MCF 10A (cell line): ENCODE results near the gene MDH2. TPM values are rescaled to one million over a fixed set of nuclear protein-coding genes. Genes with fewer than 3 reads are reported as not detected.

Source experiments
- BruUV-seq: library from RNA; stranded (reverse); fragments of 400-500 nt; replicated peaks from 2 replicates; lab custom pipeline; 2021; lab: Mats Ljungman, UMichigan
- CTCF ChIA-PET: fragments of 300-600 bp; sonication (Branson Sonifier 250); formaldehyde crosslinking; extraction: SDS; loops from one replicate; lab custom pipeline; 2021; ENCODE audit warnings: antibody characterized with exemption, inconsistent platforms; lab: Yijun Ruan, JAX
- POLR2A ChIA-PET: fragments of 300-600, 350-650 bp; sonication (Branson Sonifier 250); formaldehyde crosslinking; extraction: SDS; loops from one replicate; lab custom pipeline; 2020; ENCODE audit warnings: antibody characterized with exemption, inconsistent platforms; lab: Yijun Ruan, JAX
- DNase-seq: peaks from one replicate; pipeline ENCODE4 v3.0.0-alpha.2; 2018; ENCODE audit not compliant: unreplicated experiment
- H3K27ac Mint-ChIP-seq: one replicate; pipeline ENCODE4 v1.8.0; 2022; ENCODE audit warnings: mild to moderate bottlenecking, low read depth, mixed read lengths; ENCODE audit not compliant: unreplicated experiment
- H3K27me3 Mint-ChIP-seq: one replicate; pipeline ENCODE4 v1.8.0; 2022; ENCODE audit warnings: mixed read lengths; ENCODE audit not compliant: insufficient read depth, unreplicated experiment
- H3K36me3 Mint-ChIP-seq: one replicate; pipeline ENCODE4 v1.8.0; 2022; ENCODE audit warnings: mild to moderate bottlenecking, moderate library complexity, mixed read lengths; ENCODE audit not compliant: insufficient read depth, unreplicated experiment
- H3K4me1 Mint-ChIP-seq: one replicate; pipeline ENCODE4 v1.8.0; 2022; ENCODE audit warnings: mixed read lengths; ENCODE audit not compliant: insufficient read depth, unreplicated experiment
- H3K4me3 Mint-ChIP-seq: one replicate; pipeline ENCODE4 v1.8.0; 2022; ENCODE audit warnings: mild to moderate bottlenecking, moderate library complexity, mixed read lengths; ENCODE audit not compliant: unreplicated experiment
- H3K9me3 Mint-ChIP-seq: one replicate; pipeline ENCODE4 v1.8.0; 2022; ENCODE audit warnings: mixed read lengths; ENCODE audit not compliant: unreplicated experiment
- intact Hi-C: fragments of 100-400 bp; cut with micrococcal nuclease; formaldehyde crosslinking; loops from 2 replicates; pipeline ENCODE4 v1.14.1; 2022
- total RNA-seq: library from RNA; stranded (reverse); gene quantifications from 2 replicates; pipeline ENCODE4 v1.2.3, GENCODE V29; 2022
- TF ChIP-seq, protein P1 (sequence below): fragments of 200-600 bp; IDR thresholded peaks from one replicate; pipeline ENCODE4 v1.8.0; 2022; ENCODE audit warnings: antibody characterized with exemption, mild to moderate bottlenecking; ENCODE audit not compliant: unreplicated experiment

Gene MDH2
- total RNA-seq, 1 experiment from 2014 or later = 328 TPM

DNA sequence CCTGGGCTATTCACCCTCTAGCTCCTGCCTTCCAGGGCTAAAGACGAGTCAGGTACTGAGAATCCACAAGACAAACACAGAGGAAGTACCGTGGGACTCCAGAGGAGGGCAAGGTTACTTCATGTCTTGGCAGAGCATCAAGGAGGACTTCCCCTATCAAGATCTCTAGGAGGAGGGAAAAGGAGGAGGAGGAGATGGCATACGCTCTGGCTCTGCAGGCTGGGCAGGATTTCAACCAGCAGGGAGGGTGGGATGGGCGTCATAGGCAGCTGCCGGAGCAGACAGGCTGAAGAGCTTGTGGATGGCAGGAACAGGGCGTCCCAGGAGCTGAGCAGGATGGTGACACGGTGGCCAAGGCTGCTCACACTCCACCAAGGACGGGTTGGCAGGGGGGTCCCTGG lies 21.3 kb downstream of the MDH2 start:
- ChIA-PET CTCF (interaction anchor here (0.6 to 3.8 kb wide), 12 partner anchors 9 to 215 kb away, joined by 3 to 42 read pairs (median 4); no protein-coding TSS in a partner anchor), POLR2A (interaction anchor here (0.6 to 3.1 kb wide), 6 partner anchors 15 to 295 kb away, joined by 3 to 16 read pairs (median 6); partner anchors contain the start of genes MDH2 and STYXL1)
- TF ChIP-seq, protein P1, sequence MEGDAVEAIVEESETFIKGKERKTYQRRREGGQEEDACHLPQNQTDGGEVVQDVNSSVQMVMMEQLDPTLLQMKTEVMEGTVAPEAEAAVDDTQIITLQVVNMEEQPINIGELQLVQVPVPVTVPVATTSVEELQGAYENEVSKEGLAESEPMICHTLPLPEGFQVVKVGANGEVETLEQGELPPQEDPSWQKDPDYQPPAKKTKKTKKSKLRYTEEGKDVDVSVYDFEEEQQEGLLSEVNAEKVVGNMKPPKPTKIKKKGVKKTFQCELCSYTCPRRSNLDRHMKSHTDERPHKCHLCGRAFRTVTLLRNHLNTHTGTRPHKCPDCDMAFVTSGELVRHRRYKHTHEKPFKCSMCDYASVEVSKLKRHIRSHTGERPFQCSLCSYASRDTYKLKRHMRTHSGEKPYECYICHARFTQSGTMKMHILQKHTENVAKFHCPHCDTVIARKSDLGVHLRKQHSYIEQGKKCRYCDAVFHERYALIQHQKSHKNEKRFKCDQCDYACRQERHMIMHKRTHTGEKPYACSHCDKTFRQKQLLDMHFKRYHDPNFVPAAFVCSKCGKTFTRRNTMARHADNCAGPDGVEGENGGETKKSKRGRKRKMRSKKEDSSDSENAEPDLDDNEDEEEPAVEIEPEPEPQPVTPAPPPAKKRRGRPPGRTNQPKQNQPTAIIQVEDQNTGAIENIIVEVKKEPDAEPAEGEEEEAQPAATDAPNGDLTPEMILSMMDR = peak; percentile 43
- peak; percentile 97 for DNase-seq
- Mint-ChIP-seq H3K4me1 (peaks cover 6% of the 10 kb centered on the region), H3K27ac (no peak overlapping the region), H3K27me3 (no peaks in the 10 kb centered on the region), H3K9me3 (no peaks in the 10 kb centered on the region), H3K36me3 (peaks cover 38% of the 10 kb centered on the region), H3K4me3 (no peak overlapping the region)
- intact Hi-C loops = loop anchor here (1.0 kb wide), 2 partner anchors 61 to 97 kb away; no protein-coding TSS in a partner anchor
- no TSS peak for BruUV-seq

DNA sequence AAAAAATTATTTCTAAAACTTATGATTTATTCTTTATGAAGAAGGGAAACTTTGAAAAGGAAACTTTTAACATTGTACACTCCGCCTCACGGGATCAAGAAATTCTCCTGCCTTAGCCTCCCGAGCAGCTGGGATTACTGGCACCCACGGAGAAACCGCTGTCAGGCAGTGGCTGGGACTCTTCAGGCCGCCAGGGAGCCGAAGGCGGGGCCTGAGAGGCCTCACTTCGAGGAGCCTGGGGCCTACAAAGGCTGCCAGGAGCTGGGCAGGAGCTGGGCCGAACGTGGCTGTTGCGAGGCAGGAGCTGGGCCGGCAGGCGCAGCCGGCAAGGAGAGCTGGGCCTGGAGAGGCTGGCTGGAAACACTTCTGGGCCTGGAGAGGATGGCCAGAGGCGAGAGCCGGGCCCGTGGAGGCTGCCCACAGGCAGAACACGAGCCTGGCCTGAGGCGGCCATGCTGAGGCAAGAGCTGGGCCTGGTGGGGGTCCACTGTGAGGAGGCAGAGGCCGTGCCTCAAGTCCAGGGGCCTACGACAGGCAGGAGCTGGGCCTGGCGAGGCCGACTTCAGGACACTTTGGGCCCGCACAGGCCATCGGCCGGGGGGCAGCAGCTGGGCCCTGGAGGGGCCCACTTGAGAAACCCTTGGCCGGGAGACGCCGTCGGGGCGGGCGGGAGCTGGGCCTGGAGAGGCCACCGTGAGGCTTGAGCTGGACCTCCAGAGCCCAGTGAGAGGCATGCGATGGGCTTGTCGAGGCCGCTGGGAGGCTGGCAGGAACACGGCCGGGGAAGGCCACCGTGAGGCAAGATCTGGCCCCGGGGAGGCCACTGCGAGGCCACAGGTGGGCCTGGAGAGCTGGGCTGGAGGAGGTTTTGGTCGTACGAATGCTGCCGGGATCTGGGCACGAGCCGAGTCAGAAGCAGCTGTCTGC lies 23.7 kb downstream of the MDH2 start:
- TF ChIP-seq, protein P1 = no peak
- Mint-ChIP-seq H3K36me3 (peaks cover 14% of the 10 kb centered on the region), H3K4me1 (peaks cover 6% of the 10 kb centered on the region), H3K4me3 (no peak overlapping the region), H3K27ac (no peak overlapping the region), H3K27me3 (no peaks in the 10 kb centered on the region), H3K9me3 (no peaks in the 10 kb centered on the region)
- DNase-seq = no peak
- no TSS peak for BruUV-seq
- POLR2A ChIA-PET = interaction anchor here (0.6 to 1.6 kb wide), 5 partner anchors 16 to 246 kb away, joined by 3 to 4 read pairs (median 3); partner anchors contain the start of genes MDH2 and STYXL1
- intact Hi-C loops = no loop called here
- CTCF ChIA-PET = interaction anchor here (1.3 kb wide), 1 partner anchor 59 kb away, joined by 6 read pairs; no protein-coding TSS in a partner anchor

DNA sequence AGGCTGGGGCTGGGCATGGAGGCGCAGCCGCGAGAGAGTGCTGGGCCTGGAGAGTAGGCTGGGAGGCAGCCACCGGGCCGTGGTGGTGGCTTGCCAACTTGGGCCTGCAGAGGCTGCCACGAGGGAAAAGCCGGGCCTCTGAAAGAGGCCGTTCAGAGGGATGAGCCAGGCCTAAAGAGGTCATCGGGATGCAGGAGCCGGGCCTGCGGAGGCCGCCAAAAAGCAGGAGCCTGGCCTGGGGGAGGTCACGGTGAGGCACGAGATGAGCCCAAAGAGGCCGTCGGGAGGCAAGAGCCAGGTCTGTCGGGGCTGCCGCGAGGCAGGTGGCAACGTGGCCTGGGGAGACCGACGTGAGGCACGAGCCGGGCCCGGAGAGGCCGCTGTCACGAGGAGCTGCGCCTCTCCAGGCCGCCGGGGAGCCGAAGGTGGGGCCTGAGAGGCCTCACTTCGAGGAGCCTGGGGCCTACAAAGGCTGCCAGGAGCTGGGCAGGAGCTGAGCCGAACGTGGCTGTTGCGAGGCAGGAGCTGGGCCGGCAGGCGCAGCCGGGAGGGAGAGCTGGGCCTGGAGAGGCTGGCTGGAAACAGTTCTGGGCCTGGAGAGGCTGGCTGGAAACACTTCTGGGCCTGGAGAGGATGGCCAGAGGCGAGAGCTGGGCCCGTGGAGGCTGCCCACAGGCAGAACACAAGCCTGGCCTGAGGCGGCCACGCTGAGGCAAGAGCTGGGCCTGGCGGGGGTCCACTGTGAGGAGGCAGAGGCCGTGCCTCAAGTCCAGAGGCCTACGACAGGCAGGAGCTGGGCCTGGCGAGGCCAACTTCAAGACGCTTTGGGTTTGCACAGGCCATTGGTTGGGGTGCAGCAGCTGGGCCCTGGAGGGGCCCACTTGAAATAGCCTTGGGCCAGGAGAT lies 24.6 kb downstream of the MDH2 start:
- BruUV-seq = no TSS peak
- TF ChIP-seq, protein P1 = no peak
- Mint-ChIP-seq H3K4me1 (peaks cover 11% of the 10 kb centered on the region), H3K9me3 (no peaks in the 10 kb centered on the region), H3K36me3 (peaks cover 5% of the 10 kb centered on the region), H3K27me3 (no peaks in the 10 kb centered on the region), H3K27ac (no peak overlapping the region), H3K4me3 (no peak overlapping the region)
- ChIA-PET POLR2A (interaction anchor here (0.6 to 0.9 kb wide), 2 partner anchors 24 to 245 kb away, joined by 3 read pairs; no protein-coding TSS in a partner anchor), CTCF (interaction anchor here (1.1 kb wide), 1 partner anchor 57 kb away, joined by 4 read pairs; no protein-coding TSS in a partner anchor)
- DNase-seq = no peak
- intact Hi-C loops = no loop called here
